H1 (cell line): Measurements from ENCODE around the gene NFIC. TPM values are rescaled to one million over a fixed set of nuclear protein-coding genes. Genes with fewer than 3 reads are reported as not detected.

Experiments
- EP300 ChIP-seq, 2 experiments: IDR thresholded peaks; 1 replicate in 1 of 2; 2 replicates in 1 of 2; pipeline ENCODE4 v1.6.1; 2011 to 2012; ENCODE audit warnings: low read depth in 2 of 2, low read length in 2 of 2, mild to moderate bottlenecking in 2 of 2, borderline replicate concordance in 1 of 2, inconsistent platforms in 1 of 2, moderate library complexity in 1 of 2
- FOSL1 ChIP-seq: IDR thresholded peaks from 2 replicates; pipeline ENCODE4 v1.6.1; 2011; ENCODE audit warnings: mild to moderate bottlenecking, low read depth, low read length, moderate library complexity; ENCODE audit not compliant: insufficient read depth
- HDAC2 ChIP-seq, 2 experiments: fragments of 300-600 bp in 1 of 2; sonication (generic) in 1 of 2; IDR thresholded peaks; 2 replicates each; pipeline ENCODE4 v1.6.1; 2011 to 2012; ENCODE audit warnings: low read depth in 2 of 2, low read length in 2 of 2, mild to moderate bottlenecking in 2 of 2, moderate library complexity in 2 of 2, borderline replicate concordance in 1 of 2, inconsistent platforms in 1 of 2
- POLR2AphosphoS5 ChIP-seq: IDR thresholded peaks from 2 replicates; pipeline ENCODE4 v1.6.1; 2011; ENCODE audit warnings: low read depth, low read length
- SAP30 ChIP-seq: fragments of 300-600 bp; sonication (generic); IDR thresholded peaks from 2 replicates; pipeline ENCODE4 v1.7.1; 2012; ENCODE audit warnings: low read length, moderate library complexity, mild to moderate bottlenecking, inconsistent platforms; ENCODE audit not compliant: insufficient read depth, insufficient replicate concordance
- TAF1 ChIP-seq: IDR thresholded peaks from 2 replicates; pipeline ENCODE4 v1.6.1; 2011; ENCODE audit warnings: mild to moderate bottlenecking, low read depth, low read length
- polyA plus RNA-seq, 7 experiments: library from polyadenylated mRNA; depleted of rRNA in 3 of 7; stranded (reverse) in 5 of 7; unstranded in 2 of 7; fragments of >200 nt in 5 of 7; fragments of 200-250 nt in 2 of 7; gene quantifications; 1 replicate in 5 of 7; 2 replicates in 1 of 7; 4 replicates in 1 of 7; pipeline versions ENCODE4 v1.2.1 to v1.2.3, GENCODE V29; 2011 to 2013; ENCODE audit warnings: missing spikeins in 2 of 7, mixed read lengths in 2 of 7
- total RNA-seq: library from RNA; stranded (reverse); fragmentation: NEBNext Ultra II Directional; extraction: Animal tissue kit (Norgen Biotek cat#: 25700); gene quantifications from 2 replicates; pipeline ENCODE4 v1.2.1, GENCODE V29; 2021

NFIC gene
- total and polyA plus RNA-seq, 2 of the 8 experiments (the other 6 are each of a cell fraction or from before 2014, with no cell fraction given), result 0.56 to 3.2 TPM

GRCh38 chr19:3455393-3455955 lies 89.1 kb downstream of the NFIC start (continued):
- TF ChIP-seq TAF1 (no peak), HDAC2 (IDR thresholded peaks at IDR 0.05; ENCODE audit: borderline replicate concordance in 1 of 2, low read depth in 2 of 2, low read length in 2 of 2) (no peak), SAP30 (no peak), FOSL1 (no peak), POLR2AphosphoS5 (no peak), EP300 (IDR thresholded peaks at IDR 0.05; ENCODE audit: borderline replicate concordance in 1 of 2, low read depth in 2 of 2, low read length in 2 of 2) (no peak)
